Skeletal muscle satellite cell (primary cell): ENCODE data around the gene LINGO1.

Experiments used
- H3K27me3 ChIP-seq: 2 replicates; pipeline ENCODE4 v1.7.0; 2013; ENCODE audit warnings: low read length; ENCODE audit not compliant: control insufficient read depth, insufficient read depth
- H3K36me3 ChIP-seq: 2 replicates; pipeline ENCODE4 v1.7.0; 2013; ENCODE audit warnings: mild to moderate bottlenecking, control low read depth, low read length; ENCODE audit not compliant: insufficient read depth
- H3K4me1 ChIP-seq: 2 replicates; pipeline ENCODE4 v1.7.0; 2013; ENCODE audit warnings: low read length; ENCODE audit not compliant: control insufficient read depth, insufficient read depth
- H3K4me2 ChIP-seq: 2 replicates; pipeline ENCODE4 v1.7.0; 2013; ENCODE audit warnings: mild to moderate bottlenecking, low read length
- H3K4me3 ChIP-seq: 2 replicates; pipeline ENCODE4 v1.7.0; 2013; ENCODE audit warnings: low read length
- H3K9ac ChIP-seq: 2 replicates; pipeline ENCODE4 v1.7.0; 2013; ENCODE audit warnings: mild to moderate bottlenecking, low read depth, low read length, moderate library complexity
- H3K9me3 ChIP-seq: replicated peaks from 2 replicates; pipeline ENCODE4 v1.7.0; 2013; ENCODE audit warnings: mild to moderate bottlenecking, control low read depth, low read length

The LINGO1 gene

DNA sequence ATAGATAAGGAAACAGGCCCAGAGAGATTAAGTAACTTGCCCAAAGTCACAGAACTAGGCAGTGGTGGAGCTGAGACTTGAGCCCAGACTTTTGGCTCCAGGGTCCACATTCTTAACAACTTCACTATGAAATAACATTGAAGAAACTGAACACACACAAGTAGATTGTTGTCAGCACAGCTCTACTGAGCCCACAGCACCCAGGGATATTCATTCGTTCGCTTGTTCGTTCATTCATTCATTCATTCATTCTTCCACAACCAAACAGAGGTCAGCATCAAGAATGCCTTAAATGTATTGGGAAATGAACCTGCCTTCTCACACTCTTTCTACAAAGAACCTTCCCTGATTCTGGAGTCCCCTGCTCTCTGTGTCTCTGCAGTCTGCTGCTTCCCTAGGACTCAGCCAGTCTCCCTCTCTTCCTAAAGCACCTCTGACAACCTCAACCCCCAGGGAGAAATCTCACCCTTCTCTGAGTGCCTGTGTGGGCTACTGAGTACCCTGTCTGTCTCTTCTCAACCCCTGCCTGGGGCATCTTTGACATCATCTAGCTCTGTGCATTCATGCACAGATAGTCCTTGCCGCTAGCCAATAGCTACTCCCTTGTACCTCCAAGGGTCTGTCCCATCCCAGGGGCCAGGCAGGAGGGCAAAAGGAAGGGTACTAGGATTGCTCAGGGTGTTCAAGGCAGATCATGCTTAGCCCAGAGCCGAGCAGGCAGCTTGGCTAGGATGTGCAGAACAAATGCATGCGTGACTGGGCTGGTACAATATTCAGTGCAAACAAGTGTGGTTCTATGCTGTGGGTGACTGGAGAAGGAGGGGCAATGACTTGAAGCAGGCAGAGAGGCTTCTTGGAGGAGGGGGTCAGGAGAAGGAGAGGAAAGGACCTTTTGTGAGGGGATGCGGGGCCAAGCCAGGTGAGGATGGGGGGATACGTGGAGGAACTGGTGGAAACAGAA is 3.4 kb downstream of the LINGO1 start:
- Histone ChIP-seq H3K9ac (no peak overlapping the region), H3K4me1 (peaks cover 4% of the 10 kb centered on the region), H3K27me3 (peaks cover 61% of the 10 kb centered on the region), H3K4me3 (no peak overlapping the region), H3K9me3 (no peaks in the 10 kb centered on the region), H3K4me2 (no peak overlapping the region), H3K36me3 (no peaks in the 10 kb centered on the region)

DNA sequence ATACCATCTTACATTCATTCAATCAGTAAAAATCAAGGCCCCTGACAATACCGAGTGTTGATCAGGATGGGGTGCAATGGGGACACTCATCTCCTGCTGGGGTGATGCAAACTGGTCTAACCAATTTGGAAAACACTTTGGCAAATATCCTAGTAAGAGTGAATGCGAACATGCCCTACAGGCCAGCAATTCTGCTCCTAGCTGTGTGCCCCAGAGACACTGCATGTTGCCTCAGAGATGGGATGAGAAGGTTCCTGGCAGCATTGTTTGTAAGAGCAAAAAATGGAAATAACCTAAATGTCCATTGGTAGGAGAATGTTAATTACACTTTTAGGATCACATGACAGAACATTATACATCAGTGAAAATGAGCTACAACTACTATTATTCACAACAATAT is 4.7 kb downstream of the LINGO1 start:
- H3K36me3 ChIP-seq, result no peaks in the 10 kb centered on the region
- H3K4me2 ChIP-seq, result no peak overlapping the region
- H3K27me3 ChIP-seq, result peaks cover 60% of the 10 kb centered on the region
- H3K9ac ChIP-seq, result no peak overlapping the region
- no peak overlapping the region for H3K4me3 ChIP-seq
- H3K4me1 ChIP-seq, result peaks cover under 1% of the 10 kb centered on the region
- H3K9me3 ChIP-seq, result no peaks in the 10 kb centered on the region

GRCh38 chr15:77627581-77627980 is 5.1 kb downstream of the LINGO1 start:
- H3K27me3 ChIP-seq, result peaks cover 62% of the 10 kb centered on the region
- H3K4me2 ChIP-seq, result no peak overlapping the region
- no peaks in the 10 kb centered on the region for H3K36me3 ChIP-seq
- no peak overlapping the region for H3K9ac ChIP-seq
- H3K4me1 ChIP-seq, result no peaks in the 10 kb centered on the region
- H3K9me3 ChIP-seq, result no peaks in the 10 kb centered on the region
- H3K4me3 ChIP-seq, result no peak overlapping the region

GRCh38 chr15:77627067-77627466 is 5.6 kb downstream of the LINGO1 start:
- no peak overlapping the region for H3K4me2 ChIP-seq
- no peaks in the 10 kb centered on the region for H3K4me1 ChIP-seq
- H3K27me3 ChIP-seq, result peaks cover 61% of the 10 kb centered on the region
- H3K9me3 ChIP-seq, result no peaks in the 10 kb centered on the region
- H3K4me3 ChIP-seq, result no peak overlapping the region
- H3K36me3 ChIP-seq, result no peaks in the 10 kb centered on the region
- no peak overlapping the region for H3K9ac ChIP-seq

DNA sequence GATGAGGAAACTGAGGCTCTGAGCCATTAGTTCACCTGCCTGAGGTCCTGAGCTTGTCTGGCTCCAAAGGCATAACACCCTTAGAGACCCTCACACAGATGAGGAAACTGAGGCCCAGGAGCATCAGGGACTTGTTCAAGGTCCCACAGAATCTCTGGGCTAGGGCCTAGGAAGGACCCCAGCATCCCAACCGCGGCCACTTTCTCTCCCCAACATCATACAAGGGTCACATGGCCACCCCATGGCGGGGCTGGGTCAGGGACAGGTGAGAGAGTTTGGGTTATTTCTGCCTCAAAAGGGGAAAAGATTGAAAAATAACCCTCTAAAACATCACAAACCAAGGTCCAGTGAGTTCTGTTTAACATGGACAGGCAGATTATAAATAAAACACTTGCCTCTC is 6.7 kb downstream of the LINGO1 start:
- H3K9me3 ChIP-seq, result no peaks in the 10 kb centered on the region
- H3K27me3 ChIP-seq, result peaks cover 55% of the 10 kb centered on the region
- H3K4me3 ChIP-seq, result no peak overlapping the region
- H3K4me1 ChIP-seq, result no peaks in the 10 kb centered on the region
- no peak overlapping the region for H3K4me2 ChIP-seq
- H3K36me3 ChIP-seq, result no peaks in the 10 kb centered on the region
- H3K9ac ChIP-seq, result no peak overlapping the region

DNA sequence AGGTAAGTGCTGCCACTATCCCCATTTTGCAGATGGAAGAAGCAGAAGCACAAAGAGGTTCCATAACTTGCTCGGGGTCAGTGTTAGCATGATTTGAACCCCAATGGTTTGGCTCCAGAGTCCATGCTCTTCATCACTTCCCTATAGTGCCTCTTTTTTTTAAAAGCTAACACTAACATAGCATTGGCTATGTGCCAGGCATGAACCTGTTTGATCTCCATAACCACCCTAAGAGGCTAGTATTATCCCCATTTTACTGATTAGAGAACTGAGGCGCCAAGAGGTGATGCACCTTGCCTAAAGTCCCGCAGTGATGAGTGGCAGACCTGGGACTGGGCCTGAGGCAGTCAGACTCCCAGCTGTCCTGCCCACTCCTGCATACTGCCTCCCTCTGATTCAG is 7.3 kb downstream of the LINGO1 start:
- Histone ChIP-seq H3K4me1 (no peaks in the 10 kb centered on the region), H3K27me3 (peaks cover 54% of the 10 kb centered on the region), H3K4me2 (no peak overlapping the region), H3K9ac (no peak overlapping the region), H3K36me3 (no peaks in the 10 kb centered on the region), H3K9me3 (no peaks in the 10 kb centered on the region), H3K4me3 (no peak overlapping the region)

DNA sequence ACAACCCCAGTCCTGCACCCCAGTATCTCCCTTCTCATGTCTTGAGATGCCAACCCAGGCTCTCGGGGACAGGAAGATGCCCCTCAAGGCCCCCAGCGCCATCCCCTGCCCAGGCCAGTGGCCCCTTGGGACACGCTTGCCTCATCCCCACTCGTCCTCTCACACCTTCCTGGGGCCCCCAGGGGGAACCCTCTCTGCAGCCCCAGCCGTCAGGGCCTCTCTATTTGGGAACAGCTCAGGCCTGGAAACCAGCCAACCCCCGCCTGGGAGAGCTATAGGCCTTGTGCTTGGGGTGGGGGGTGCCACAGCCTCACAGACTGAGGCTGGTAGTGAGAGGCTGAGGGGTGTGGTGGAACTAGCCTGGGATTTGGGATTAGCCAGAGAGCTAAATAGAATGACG is 7.8 kb downstream of the LINGO1 start:
- Histone ChIP-seq H3K27me3 (peaks cover 53% of the 10 kb centered on the region), H3K4me3 (no peak overlapping the region), H3K9ac (no peak overlapping the region), H3K4me1 (no peaks in the 10 kb centered on the region), H3K36me3 (no peaks in the 10 kb centered on the region), H3K9me3 (no peaks in the 10 kb centered on the region), H3K4me2 (no peak overlapping the region)

GRCh38 chr15:77623755-77624524 is 8.8 kb downstream of the LINGO1 start:
- Histone ChIP-seq H3K4me3 (no peak overlapping the region), H3K9me3 (no peaks in the 10 kb centered on the region), H3K36me3 (no peaks in the 10 kb centered on the region), H3K4me1 (no peaks in the 10 kb centered on the region), H3K9ac (no peak overlapping the region), H3K27me3 (peaks cover 52% of the 10 kb centered on the region), H3K4me2 (no peak overlapping the region)

DNA sequence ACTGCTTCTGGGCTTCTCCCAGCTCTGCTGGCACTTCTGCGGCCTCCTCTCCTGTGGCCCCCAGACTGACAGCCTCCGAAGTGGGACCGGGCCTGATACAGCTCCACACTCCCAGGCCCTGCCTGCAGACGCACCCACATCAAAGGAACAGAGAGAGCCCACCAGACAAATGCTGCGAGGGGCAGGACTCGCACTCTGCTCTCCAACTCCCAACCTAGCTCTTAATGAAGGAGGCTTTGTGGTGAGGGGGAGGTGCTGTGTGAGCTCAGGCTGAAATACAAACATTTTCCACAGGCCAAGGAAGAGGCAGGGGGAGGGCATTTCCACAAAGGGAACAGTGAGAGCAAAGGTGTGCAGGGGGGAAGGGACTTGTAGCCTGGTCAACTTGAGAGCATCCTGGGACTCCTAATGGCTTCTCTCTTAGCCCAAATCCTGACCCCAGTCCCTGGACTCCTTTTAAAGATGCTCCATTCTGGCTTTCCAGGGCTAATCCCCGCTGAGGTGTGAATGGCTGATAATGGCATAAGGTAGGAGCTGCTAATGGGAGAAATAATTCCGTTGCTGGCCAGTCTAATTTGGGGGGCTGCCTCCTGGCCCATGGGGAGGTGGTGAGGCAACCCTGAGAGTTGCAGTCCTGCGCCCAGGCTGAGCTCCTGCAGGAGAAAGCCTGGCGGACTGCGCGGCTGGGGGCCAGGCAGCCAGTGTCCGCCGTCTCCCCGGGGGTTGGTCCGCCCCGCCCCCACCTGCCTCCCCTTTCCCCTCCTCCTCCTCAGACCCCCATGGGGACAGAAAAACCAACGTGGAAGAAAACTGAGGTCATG is 9.6 kb downstream of the LINGO1 start:
- Histone ChIP-seq H3K4me1 (no peaks in the 10 kb centered on the region), H3K4me2 (no peak overlapping the region), H3K36me3 (no peaks in the 10 kb centered on the region), H3K4me3 (no peak overlapping the region), H3K9me3 (no peaks in the 10 kb centered on the region), H3K9ac (no peak overlapping the region), H3K27me3 (peaks cover 46% of the 10 kb centered on the region)

- Histone ChIP-seq H3K4me3 (no peak overlapping the region), H3K4me1 (no peaks in the 10 kb centered on the region), H3K9me3 (no peaks in the 10 kb centered on the region), H3K9ac (no peak overlapping the region), H3K4me2 (no peak overlapping the region), H3K36me3 (no peaks in the 10 kb centered on the region), H3K27me3 (peaks cover 39% of the 10 kb centered on the region)
Measured at GRCh38 chr15:77622209-77622933, 10.3 kb downstream of the LINGO1 start.

DNA sequence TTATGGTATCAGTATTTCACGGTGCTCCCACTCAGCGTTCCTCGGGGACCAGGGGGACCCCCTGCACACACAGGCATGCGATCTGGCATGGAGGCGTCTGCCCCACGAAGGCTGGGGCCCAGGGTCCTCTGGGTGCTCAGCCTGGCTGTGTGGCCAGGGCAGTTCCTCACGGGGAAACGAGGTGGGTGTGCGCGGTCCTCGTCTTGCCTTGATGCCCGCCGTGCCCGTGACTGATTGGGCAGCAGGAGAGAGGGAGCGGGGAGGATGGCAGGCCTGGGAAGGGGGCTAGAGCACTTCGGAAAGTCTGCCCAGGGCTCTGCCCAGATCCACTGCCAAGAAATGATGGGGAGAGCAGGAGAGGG is 10.9 kb downstream of the LINGO1 start:
- H3K9ac ChIP-seq, result no peak overlapping the region
- peaks cover 35% of the 10 kb centered on the region for H3K27me3 ChIP-seq
- no peaks in the 10 kb centered on the region for H3K36me3 ChIP-seq
- H3K4me1 ChIP-seq, result no peaks in the 10 kb centered on the region
- no peak overlapping the region for H3K4me3 ChIP-seq
- H3K9me3 ChIP-seq, result no peaks in the 10 kb centered on the region
- no peak overlapping the region for H3K4me2 ChIP-seq
